ENCODE data around the gene ERC2.

DNA sequence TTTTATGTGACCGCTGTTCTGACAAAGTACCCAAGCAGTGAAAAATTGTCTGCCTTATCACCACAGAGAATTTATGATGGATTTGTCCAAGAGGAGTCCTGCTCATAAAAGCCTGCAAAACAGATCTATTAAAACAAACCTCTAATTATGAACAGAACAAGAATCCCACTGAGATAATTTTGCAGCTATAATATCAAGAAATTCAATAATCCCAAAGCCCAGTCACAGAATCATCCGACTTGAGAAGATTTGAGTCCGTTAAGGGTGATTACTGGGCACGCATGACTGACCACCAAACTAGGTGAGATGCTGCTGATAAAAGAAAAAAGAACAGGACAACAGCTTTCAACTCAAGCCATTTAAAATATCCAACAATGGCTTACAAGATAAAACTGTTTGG, 750.2 kb downstream of the ERC2 start:
- TF ChIP-seq POLR2A (IDR thresholded peaks at IDR 0.05), result no peak
- TF ChIP-seq, protein P1, sequence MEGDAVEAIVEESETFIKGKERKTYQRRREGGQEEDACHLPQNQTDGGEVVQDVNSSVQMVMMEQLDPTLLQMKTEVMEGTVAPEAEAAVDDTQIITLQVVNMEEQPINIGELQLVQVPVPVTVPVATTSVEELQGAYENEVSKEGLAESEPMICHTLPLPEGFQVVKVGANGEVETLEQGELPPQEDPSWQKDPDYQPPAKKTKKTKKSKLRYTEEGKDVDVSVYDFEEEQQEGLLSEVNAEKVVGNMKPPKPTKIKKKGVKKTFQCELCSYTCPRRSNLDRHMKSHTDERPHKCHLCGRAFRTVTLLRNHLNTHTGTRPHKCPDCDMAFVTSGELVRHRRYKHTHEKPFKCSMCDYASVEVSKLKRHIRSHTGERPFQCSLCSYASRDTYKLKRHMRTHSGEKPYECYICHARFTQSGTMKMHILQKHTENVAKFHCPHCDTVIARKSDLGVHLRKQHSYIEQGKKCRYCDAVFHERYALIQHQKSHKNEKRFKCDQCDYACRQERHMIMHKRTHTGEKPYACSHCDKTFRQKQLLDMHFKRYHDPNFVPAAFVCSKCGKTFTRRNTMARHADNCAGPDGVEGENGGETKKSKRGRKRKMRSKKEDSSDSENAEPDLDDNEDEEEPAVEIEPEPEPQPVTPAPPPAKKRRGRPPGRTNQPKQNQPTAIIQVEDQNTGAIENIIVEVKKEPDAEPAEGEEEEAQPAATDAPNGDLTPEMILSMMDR (IDR thresholded peaks at IDR 0.05), result no peak

Data from ovary (tissue), 3 donors.